HPDE6-E6E7 (cell line): Measurements from ENCODE around the gene DTWD1.
"Not testable (repeated sequence)": the region's sequence is repeated elsewhere in the genome, so short reads cannot be mapped to it uniquely, and the experiment has no call there.

Source experiments
- DNase-seq: peaks from one replicate; pipeline ENCODE4 v3.0.0; 2011; ENCODE audit warnings: missing footprints; ENCODE audit errors: extremely low spot score

Gene DTWD1

DNA sequence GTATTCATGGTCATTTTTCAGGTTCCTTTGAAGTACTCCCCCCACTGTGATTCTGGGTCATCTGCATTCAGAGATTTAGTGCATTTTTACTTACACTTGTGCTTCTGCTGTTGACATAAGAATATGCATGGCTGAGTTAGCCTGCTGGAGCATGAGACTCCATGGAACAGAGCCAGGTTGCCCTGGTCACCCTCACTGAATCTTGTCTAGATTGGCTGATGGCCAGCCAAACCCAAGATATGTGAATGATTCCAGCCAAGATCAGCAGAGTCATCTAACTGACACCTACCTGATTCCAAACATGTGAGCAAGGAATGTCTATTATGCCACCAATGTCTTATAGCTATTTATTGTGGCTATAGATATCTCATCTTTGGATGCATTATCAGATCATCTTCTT, 25.1 kb downstream of the DTWD1 start:
- DNase-seq: peak; percentile 9

DNA sequence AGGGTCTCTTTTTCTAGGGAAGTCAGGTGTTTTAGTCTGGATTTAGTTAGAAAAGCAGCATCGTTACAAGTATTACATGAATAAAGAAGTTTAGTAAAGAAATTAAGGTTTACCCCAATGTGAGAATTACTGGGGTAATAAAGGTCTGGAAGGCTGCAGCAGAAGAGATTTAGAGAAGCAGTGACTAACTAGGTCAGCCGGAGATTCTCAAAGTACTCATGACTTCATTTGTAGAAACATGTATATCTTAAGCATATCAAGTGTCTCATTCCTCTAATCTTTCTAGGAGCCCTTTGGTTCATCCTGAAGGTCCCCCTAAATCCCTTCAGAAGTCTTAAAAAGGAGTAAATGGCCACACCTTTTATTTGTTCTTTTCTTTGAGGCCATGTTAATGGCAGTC, 26.0 kb downstream of the DTWD1 start:
- DNase-seq: no peak

DNA sequence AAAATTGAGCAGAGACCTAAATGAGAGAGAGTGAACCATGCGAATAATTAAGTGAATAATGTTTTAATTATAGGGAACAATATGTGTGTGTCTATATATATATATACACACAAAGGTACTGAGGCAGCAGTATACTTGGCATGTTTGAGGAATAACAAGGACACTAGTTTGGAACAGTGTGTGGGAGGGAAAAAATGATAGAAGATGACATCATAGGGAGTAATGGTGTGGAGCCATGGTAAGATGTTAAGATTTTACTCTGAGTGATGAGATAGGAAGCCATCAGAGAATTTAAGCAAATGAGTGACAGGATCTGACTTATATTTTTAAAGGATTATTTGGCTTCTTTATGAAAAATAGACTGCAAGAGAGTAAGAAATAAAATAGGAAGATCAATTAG, 29.1 kb downstream of the DTWD1 start:
- no peak for DNase-seq

GRCh38 chr15:49650676-49651075, 29.8 kb downstream of the DTWD1 start:
- no peak for DNase-seq

DNA sequence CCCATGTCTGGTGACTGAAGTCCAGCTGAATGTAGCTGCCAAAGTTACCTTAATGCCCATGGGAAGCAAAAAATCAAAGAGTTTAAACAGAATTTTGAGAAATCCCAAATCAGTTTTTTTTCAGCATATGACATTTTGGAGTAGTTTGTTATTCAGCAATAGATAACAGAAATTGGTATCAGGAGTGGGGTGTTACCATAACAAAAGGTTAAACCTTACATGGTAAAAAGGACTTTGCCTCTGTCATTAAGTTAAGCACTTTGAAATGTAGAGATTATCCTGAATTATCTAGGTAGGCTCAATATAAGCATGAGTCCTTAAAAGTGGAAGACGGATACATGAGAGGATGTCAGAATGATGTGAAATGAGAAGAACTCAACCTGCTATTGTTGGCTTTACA, 32.1 kb downstream of the DTWD1 start:
- no peak for DNase-seq

- DNase-seq: no peak
Measured at GRCh38 chr15:49656734-49657133, 35.9 kb downstream of the DTWD1 start.

DNA sequence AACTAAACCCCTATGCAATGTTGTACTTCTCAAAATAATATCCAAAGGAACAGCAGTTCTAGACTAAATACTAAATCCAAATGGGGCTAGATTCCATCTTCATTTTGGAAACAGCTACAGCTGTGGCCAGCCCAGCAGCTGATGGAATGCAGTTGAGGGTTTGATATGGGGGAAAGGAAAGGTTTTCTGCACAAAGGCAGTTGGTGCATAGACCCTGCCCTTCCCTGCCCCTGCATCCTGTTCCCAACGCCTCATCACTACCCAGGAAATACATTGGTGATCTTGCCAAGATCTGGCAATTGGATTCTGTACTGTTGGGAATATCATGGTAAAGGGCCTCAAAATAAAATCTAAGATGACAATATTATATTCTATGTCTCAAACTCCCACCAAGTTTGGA, 43.9 kb downstream of the DTWD1 start:
- no peak for DNase-seq

DNA sequence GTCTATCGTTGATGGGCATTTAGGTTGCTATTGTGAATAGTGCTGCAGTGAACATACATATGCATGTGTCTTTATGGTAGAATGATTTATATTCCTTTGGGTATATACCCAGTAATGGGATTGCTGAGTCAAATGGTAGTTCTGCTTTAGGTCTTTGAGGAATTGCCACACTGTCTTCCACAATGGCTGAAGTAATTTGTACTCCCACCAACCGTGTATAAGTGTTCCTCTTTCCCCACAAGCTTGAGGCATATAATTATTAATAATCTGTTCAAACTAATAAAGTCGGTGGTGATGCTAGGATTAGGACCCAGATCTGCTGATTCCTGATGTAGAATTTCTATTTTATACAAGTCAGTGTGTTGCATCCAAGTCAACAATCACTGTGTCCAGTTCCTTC, 45.6 kb downstream of the DTWD1 start:
- DNase-seq: not testable (repeated sequence)

DNA sequence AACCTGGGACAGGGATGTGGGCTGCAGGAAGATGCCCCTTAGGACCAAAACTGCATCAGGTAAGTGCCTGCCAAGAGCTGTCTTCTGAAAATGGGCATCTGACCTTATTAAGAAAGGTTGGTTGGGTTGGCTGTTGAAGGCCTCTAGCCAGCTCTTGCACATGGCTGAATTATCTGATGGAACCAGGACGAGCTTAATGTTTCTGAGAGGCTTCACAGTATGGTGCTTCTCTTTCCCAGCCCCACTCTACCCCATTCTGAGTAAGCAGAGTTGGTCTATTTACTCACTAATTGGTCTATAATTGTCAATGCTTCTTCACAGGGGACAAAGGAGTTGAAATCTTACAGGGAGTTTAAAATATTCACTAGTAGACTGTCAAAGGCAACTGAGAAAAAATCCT, 48.4 kb downstream of the DTWD1 start:
- DNase-seq: no peak

- no peak for DNase-seq
Measured at GRCh38 chr15:49673861-49674260, 53.0 kb downstream of the DTWD1 start.

- DNase-seq: no peak
Measured at GRCh38 chr15:49674370-49674769, 53.5 kb downstream of the DTWD1 start.

DNA sequence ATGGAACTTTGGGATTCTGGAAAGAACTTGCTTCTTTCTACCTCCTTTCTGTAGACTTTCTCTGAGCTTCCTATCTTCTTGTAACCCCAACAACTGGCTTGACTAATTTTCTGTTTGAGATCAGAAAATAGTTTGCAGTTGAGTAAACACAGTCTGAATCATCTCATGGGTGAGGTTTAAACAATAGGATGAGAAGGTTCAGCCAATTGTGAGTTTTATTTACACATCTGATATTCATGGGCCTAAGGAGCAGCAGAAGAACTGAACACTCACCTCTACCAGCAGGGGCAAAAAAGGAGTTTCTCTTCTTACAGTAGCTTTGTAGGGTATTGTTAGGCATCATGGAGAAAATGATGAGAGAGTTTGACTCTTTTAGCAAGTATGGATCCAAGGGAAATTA, 54.2 kb downstream of the DTWD1 start:
- DNase-seq: peak; percentile 64

GRCh38 chr15:49678655-49679054, 57.8 kb downstream of the DTWD1 start:
- DNase-seq: no peak

- peak; percentile 3 for DNase-seq
Measured at GRCh38 chr15:49686599-49686998, 65.8 kb downstream of the DTWD1 start.

DNA sequence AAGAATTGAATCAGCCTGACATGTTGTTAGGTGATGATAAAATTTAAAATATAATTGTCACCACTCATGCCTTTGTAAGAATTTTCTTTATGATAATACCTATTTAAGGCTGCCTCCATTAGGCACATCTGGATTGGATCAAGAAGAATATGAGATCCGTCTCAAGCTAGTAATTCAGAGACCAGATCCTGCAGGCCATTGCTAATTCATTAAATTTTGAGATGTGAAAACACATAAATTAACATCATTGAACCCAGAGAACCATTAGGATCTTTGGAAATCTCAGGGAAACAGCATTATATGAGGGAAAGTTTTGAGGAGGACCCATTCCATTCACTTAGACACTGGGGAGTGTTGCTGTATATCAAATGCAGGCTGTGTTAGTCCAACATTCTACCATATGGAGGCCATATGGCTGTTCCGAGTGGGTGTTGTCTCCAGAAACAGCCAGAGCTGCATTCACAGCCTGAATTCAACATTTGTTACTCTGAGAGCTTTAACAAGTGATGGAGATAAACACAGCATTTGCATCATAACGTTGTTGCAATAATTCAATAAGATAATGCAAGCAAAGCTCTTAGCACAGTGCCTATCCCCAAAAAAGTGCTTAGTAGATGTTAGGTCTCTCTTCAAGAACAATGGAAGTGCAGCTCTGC, 67.4 kb downstream of the DTWD1 start:
- no peak for DNase-seq

DNA sequence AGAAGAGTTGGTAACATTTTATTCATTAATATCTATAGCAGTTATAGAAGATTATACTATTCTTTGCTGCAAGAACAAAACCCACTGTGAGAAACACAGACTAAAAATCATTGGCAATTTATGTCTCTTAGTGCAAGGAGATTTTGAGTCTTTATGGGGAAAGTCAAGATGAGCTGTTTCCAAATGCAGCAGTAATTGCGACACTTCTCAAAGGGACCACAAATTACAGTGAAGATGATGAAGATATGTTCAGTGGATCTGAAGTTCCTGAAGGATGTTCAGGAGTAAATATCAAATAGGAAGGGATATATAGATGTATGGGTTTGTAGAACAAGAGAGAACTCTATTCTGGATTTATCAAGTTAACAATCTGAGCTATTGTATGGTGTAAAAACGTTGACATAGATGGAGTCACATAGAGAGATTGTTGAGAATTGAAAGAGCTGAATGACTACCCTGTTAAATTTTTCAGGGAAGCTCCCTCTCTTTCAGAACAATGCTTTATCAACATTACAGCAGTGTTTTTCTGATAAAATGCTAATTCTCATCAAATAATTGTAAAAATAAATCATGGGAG, 71.8 kb downstream of the DTWD1 start:
- no peak for DNase-seq

GRCh38 chr15:49693498-49693897, 72.7 kb downstream of the DTWD1 start:
- no peak for DNase-seq

DNA sequence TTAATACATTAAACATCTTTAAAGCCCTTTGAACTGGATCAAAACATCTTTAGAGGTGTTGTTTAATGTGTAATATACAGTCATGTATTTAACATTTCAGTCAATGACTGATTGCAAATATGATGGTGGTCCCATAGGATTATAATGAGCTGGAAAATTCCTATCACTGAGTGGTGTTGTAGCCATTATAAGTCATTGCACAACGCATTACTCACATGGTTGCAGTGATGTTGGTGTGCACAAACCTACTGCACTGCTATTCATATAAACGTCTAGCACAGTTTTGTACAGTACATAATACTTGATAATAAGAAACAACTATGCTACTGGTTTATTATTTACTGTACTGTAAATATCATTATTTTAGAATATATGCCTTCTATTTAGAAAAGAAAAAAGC, 75.6 kb downstream of the DTWD1 start:
- no peak for DNase-seq

DNA sequence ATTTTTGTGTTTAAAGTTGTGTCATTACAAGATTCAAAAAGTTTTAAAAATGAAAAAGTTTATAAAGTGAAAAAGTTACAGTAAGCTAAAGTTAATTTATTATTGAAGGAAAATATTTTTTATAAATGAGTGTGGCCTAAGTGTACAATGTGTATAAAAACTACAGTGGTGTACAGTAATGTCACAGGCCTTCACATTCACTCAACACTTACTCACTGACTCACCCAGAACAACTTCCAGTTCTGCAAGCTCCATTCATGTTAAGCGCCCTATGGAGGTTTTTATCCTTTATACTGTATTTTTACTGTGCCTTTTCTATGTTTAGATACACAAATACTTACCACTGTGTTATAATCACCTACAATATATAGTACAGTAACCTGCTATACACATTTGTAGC, 76.3 kb downstream of the DTWD1 start:
- no peak for DNase-seq

DNA sequence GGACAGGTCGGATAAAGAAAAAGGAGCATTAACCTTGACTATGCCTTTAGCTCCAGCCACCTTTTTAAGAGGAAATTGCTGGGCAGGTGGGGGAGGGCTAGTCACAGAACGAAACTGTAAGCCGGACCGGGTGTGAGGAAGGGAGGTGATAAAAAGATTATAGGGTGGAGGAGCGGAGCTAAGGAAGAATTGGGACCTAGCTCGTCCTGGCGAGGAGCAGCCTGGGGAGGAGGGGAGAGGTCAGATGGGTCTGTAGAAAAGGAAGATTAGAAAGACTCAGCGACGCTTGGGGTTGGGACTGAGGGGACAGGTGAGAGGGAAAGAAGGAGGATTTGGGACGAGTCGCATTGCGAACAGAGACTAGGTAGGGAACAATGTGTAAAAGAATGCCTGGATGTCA, 82.1 kb downstream of the DTWD1 start:
- DNase-seq: not testable (repeated sequence)
